Vagina (tissue), 2 donors: ENCODE data around the gene CPZ.

Experiments used
- POLR2AphosphoS5 ChIP-seq, 2 donors: sonication (generic); formaldehyde crosslinking; IDR thresholded peaks; one replicate each; pipeline ENCODE4 v1.9.0; 2017; ENCODE audit warnings: antibody characterized with exemption in 2 of 2, mild to moderate bottlenecking in 2 of 2, low read depth in 1 of 2; ENCODE audit not compliant: insufficient read depth in 1 of 2
- TF ChIP-seq, protein P1 (sequence below), 3 experiments: fragments of 450-650 bp in 2 of 3; fragments of 200-600 bp in 1 of 3; sonication (generic) in 1 of 3; IDR thresholded peaks; one replicate each; pipeline ENCODE4 v1.5.1; 2017 to 2019; ENCODE audit warnings: antibody characterized with exemption in 3 of 3, mild to moderate bottlenecking in 2 of 3, moderate library complexity in 2 of 3

GRCh38 chr4:8550691-8551090, 41.9 kb upstream of the CPZ start:
- no peak for TF ChIP-seq POLR2AphosphoS5 (IDR thresholded peaks at IDR 0.05; ENCODE audit: insufficient read depth in 1 of 2, low read depth in 1 of 2)
- TF ChIP-seq, protein P1, sequence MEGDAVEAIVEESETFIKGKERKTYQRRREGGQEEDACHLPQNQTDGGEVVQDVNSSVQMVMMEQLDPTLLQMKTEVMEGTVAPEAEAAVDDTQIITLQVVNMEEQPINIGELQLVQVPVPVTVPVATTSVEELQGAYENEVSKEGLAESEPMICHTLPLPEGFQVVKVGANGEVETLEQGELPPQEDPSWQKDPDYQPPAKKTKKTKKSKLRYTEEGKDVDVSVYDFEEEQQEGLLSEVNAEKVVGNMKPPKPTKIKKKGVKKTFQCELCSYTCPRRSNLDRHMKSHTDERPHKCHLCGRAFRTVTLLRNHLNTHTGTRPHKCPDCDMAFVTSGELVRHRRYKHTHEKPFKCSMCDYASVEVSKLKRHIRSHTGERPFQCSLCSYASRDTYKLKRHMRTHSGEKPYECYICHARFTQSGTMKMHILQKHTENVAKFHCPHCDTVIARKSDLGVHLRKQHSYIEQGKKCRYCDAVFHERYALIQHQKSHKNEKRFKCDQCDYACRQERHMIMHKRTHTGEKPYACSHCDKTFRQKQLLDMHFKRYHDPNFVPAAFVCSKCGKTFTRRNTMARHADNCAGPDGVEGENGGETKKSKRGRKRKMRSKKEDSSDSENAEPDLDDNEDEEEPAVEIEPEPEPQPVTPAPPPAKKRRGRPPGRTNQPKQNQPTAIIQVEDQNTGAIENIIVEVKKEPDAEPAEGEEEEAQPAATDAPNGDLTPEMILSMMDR (IDR thresholded peaks at IDR 0.05), result no peak
